HG02678 (cell line): Measurements from ENCODE around the gene TIFAB.

Experiments used
- ATAC-seq: cut with Tn5 transposase; IDR thresholded peaks from one replicate; pipeline ENCODE4 v1.9.1; 2021; ENCODE audit warnings: mild to moderate bottlenecking, moderate library complexity; ENCODE audit not compliant: unreplicated experiment

TIFAB gene

DNA sequence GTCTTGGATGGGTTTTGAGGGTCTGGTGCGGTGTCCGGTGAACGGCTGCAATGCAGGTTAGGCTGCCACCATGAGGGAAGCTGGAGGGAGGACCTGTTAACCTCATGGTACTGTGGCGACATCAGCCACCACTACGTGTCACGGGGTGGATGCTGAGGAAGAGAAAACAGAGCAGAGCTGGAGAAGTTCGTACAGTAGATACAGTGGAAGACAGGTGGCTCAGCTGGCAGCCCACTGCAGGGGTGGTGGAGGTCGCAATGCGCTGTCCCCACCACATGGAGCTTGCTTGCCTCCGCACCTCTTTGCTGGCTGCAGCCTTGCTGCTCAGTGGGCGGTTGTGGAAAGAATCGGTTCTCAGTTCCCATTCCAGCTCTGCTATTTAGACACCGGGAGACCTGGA, 7.8 kb downstream of the TIFAB start:
- ATAC-seq = no peak

DNA sequence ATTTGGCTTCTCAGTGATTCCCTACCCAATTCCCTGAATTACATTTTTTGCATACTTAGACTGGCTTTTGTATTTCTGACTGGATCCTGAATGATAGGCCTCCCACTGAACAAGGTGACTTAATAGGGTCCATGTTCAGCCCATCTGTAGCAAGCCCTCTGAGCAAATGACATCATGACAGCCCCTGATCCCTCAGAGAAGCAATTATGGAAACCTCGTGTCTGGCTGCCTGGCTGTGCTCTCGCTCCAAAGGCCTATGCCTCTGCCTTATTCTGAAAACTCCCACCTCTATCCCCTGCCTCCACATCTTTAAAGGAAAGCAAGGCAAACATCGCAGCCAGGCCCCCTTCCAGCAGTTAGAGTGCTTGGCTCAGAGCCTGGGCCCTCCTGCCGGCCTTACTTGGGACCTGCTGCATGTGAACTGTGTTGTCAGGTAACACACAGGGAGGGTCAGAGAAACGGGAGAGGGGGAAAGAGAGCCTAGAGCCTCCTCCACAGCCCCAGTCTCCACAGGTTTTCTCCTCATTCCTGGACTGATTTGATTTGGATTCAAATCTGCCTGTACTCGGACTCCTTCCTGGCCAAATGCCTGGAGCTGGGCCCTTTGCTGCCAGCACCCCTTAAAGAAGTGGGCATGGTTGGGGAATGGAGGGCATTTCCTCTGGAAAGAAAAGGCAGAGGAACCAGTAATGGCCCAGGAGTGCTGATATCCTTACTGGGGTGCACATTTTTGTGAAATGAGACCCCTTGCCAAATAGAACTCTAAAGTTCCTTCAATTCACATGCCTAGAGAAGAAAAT, 8.8 kb downstream of the TIFAB start:
- no peak for ATAC-seq

DNA sequence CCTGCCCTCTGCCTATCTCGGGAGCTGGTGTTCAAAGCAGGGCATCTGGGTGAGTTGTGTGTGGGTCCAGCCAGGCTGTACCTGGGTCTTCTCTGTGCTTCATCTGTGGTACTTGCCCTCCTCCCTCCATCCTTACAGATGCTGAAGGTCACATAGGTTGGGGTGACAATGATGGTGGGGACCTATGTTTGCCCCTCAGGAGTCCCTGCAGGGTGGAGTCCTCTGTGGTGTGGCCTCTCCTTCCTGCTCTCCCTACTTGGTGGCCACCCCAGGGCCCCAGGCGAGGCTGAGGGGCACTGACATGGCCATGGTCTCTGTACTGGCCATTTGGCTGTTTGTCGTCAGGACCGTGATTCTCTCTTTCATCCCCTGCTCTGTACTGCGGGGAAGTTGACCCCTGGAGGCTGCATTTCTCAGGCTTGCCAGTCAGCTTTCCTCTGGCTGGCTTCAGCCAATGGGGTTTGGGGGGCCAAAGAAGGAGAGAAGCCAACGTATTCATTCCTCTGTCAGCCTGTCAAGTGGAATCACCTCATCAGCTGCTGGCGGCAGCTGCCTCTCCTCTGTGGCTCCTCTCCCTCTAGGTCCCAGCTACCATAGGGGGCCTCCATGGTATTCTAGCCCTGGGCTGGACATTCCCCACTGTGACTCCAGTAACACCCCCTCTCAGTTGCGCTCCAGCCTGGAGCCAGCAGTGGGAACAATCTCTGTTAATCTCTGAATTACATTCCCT, 9.6 kb downstream of the TIFAB start:
- ATAC-seq = no peak

DNA sequence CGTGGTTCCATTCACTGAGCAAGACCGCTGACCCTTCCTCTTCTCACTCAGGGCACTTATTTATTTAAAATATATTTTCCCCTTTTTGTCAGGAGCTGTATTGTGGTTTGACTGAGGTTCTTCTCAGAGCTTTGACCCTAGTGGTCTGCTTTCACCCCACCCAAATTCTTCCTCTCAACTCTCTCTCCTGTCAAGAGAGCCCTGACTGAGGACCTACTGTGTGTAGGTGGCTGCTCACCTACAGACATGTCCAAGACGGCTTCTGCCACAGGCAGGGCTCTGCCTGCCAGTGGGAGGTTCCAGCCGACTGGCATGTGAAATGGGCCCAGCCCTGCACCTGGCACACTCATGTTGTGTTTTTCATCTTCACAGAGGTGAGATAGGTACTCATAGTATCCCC, 10.2 kb downstream of the TIFAB start:
- ATAC-seq = no peak

DNA sequence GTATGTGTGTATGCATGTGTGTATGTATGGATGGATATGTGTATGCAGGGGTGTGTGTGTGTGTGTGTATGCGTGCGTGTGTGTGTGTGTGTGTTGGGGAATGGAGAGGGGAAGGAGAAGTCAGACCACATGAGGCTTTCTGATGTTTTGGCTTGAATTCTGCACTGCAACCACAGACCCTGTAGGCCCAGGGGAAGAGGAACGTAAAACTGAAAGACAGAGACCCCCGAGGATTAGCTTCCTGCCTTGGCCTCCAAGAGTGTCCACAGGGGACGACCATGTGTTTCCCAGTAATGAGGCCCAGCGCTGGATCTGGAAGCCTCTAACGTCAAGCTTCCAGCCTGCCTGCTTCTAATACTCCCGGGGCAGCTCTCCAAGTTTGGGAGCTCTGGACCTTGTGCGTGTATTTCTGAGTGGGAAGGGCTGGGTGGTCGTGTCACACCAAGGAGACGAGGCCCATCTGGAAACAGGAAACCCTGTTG, 10.8 kb downstream of the TIFAB start:
- ATAC-seq = no peak

DNA sequence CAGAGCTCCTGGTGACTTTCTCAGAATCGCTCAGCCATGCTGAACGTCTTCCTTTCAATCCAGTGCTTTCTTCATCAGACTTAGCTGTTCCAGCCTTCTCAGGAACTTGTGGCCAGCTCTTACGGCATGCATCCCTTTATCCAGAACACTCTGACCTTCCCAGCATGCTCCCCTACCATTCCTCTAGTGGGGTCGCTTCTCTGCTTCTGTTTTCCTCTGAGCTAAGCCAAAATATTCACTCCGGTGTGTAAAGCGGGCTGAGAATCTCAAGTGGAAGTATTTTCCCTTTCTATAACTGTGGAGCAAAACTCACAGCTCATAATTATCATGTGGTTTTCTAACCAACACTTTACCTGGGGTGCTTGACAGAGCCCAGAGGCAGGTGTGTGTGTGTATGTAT, 11.2 kb downstream of the TIFAB start:
- no peak for ATAC-seq

DNA sequence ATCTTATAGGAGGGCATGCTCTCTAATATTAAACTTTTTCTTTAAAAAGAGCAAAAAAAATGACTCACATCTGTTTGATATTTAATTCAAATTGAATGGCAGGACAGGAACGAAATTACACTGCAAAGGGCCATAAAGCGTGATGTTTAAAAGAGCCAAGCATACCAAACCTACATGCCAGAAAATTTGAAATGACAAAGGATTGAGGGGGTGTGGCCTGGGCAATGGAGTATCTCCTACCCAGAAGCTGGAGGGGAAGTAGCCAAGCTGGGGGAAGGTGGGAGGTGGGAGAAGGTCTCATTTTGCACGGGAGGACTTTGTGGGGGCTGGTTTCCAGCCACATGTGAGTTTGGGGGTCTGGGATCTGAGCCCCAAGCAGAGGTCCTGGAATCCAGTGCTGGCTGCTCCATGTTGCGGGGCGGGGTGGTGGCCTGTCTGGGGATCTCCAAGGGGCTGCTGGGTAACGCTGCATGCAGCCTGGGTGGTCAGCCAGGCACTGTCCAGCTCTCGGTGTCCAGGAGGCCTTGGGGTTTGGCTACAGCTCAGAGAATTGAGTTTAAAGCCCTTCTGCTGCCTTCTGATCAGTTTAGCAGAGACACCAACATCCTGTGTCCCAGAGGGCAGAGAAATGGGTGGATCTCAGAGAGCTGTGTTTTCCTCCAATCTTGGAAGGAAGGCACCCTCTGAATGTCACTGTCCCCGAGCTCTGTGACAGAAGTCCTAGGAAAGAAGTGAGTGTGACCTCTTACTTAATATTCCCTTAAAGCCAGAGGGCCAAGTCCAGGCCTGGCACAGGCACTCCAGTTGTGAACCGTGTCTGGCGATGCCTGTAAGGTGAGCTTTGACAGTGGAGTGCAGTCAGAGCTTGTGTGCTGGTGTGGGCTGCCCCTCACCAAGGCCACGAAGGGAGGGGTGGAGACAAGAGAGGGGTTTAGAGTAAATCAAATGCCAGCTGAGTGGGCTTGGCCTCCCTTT, 12.6 kb downstream of the TIFAB start:
- no peak for ATAC-seq

DNA sequence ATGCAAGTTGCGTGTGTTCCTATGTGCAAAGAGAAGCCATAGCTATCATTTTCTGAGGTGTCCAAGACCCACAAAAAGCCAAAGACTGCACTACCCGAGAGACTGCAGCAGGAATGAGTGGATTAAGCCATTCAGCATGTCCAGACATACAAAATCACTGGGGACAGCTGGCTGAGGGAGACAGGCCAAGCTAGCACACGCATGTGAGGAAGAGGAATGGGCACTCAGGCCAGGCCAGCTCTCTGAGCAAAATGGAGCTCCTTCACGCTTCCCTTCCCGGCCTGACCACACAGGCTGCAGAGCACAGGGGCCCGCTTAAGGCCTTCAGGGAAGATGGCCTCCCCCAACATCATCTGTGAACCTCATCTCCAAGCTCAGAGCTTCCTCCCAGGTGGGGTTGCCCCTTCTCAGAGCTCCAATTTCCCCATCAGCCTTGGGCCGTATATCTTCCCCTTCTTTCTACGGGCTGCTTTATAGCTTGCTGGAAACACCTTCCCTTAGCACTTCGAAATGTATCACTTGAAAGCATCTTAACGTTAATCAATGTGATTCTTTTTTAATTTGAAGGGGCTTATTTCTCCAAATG, 13.4 kb downstream of the TIFAB start:
- ATAC-seq = no peak

DNA sequence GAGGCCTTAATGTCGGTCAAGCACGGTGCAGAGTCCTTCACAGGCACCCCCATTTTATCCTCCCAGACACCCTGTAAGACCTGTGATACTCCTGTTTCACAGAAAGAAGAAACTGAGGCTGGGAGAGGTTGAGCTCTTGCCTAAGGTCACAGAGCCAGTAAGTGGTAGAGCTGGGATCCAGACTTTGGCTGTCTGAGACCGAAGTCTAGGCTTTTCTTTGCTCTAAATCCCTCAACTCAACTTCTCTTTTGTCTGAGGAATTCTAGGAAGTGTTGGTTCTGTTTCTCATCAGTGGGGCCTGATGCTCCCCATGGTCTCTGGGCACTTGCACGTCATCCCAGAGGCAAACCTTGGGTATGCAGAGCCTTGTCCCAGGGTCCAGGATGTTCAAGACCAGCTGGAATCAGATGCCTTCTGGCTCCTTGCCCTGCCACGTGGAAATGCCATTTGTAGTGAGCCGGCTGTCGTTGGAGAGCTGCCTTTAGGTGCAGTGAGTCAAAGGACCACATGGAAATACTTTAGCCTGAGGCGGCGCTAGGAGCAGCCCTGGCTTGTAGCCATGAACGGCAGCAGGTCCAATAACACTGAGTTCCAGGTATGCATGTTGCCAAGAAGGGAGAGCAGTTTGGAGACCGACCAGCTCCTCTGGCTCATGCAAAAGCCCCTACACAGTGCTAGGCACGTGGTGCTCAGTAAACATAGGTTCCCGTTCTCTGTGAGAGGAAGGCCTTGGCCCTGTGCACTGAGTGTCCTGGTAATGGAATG, 14.2 kb downstream of the TIFAB start:
- no peak for ATAC-seq

DNA sequence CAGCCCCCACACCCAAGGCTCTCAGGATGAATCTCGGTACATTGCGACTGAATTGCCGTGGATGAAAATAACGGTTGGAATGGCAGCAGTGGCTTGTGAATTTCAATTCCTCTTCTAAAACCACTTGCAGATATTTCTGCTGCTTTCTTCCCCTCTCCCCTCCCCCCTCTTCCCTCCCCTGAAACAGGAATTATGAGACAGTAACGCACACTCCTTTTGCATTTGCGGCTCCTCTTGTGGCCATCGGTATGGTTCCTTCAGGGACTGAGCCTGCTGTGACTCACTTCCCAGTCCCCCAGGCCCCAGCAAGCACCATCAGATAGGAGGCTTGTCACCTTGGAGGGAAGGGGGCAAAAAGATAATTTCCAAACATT, 14.7 kb downstream of the TIFAB start:
- no peak for ATAC-seq

DNA sequence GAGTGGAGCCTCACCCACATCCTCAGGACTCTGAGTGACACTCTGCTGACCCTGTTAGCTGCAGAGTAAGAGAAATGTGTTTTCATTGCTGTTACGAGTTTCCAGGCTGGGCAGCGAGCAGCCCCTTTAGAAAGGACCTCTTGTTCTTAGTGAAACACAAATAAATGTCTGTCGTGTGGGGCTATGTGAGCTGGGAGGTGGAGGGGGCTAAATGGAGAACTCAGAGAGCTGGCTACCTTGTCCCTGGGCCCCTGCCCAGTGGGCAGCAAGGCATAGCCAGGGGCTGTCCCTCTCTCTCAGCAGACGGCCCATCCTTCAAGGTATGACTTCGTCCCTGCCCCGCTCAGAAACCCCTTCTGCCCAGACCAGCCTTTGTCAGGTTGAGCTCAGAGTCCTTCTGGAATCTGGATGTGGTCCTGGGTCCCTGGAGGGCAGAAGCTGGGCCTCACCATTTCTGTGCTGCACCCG, 15.2 kb downstream of the TIFAB start:
- ATAC-seq = no peak

DNA sequence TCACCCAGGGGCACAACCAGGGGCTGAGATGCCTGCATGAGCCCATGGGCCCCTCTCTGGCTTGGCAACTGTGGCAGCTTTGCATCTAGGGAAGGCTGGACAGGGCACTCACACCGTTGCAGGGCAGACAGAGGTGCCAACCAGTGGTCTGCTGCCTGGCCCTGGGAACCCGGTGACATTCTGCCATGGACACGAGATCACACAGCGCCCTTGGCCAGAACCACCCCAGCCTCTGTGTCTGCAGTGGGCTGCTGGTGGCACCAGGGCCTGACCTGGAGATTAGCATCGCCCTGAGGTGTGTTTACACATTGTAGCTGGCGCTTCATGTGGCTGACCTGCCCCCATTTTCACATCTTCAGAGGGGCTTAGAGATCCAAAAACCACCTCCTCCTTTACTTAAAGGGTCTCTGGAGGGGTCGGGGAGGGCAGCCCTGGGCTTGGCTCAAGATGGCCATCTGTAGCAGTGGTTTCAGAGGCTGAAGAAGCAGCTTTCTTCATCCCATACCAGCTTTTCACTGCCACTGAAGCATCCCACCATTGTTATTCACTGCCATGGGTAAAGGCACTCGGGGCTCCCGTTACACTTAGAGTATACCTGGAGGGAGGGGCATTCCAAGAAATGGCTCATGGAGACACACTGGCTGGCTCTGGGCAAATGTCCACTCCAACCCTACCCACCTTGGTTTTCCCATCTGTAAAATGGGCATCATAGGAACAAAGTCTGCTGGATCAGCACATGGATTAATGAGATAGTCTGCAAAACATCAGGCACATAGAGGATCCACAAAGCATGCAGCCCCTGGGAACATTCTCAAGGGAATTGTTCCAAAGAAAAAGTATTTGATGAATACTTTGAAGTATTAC, 16.5 kb downstream of the TIFAB start:
- ATAC-seq = no peak

DNA sequence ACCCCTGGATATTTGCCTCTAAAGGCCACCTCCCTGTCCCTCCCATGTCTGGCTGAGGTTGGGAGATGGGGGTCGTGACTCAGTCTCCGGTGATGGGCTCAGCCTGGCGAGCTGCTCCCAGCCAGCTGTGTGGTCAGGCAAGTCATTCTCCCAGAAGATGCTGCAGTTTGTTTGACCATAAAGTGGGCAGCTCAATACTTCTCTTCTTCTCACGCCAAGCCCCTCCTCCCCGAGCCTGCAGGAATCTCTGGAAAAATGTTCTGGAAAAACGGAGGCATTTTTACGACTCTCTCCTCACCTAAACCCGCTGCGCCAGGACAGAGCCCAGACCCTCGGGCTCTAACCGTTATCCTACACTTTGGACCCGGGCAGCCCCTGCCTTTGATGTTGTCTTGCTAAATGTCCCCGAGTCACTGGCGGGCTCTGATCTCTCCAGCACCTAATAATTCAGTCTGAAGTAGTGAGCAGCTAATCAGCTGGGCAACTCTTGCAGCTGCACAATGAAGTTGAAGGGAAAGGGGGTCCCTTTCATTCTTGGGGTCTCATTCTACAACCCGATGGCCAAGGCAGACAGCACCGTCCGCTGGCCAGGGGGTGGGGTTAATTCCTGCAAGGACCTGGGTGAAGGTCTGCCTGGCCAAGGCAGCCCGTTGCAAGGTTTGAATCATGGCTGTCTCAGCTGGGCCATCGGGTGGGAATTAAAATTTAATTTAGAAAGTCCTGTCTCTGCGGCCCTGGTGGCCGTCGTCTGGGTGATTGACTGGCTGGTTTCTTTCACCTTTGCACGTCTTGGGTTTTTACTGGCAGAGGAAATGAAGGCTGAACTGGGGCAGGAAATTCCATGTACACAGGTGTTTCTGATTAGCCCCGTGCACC, 17.3 kb downstream of the TIFAB start:
- ATAC-seq = no peak

DNA sequence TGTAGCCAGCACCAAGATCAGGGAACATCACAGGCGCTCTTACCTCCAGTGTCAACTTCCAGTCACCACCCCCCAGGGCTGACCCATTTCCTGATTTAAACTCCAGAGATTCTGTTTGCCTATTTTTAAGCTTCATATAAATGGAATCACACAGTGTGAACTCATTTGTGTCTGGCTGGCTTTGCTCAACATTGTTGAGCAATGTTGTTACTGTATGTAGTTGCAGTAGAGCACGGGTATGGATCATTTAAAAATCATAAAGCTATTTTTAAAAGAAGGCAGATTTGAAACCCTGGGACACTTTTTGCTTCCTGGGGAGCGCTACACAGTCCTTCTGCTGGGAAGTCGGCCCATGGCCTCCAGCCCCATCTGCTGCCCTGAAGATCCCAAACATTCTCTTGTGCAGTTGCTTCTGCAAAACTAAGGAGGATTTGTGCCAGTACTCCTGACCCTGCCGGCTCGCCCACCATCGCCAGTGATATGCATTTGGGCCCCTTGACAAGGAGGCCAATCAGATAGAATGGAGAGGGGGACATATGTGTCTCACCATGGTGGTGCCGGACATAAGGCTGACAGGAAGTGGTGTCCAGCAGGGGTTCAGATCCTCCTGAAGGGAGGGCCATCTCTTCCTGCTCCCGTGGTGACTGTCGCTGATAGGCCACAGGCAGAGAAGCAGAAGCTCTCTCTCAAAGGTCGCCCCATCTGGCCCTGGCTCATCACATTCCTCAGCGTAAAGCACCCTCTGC, 18.3 kb downstream of the TIFAB start:
- ATAC-seq = no peak

DNA sequence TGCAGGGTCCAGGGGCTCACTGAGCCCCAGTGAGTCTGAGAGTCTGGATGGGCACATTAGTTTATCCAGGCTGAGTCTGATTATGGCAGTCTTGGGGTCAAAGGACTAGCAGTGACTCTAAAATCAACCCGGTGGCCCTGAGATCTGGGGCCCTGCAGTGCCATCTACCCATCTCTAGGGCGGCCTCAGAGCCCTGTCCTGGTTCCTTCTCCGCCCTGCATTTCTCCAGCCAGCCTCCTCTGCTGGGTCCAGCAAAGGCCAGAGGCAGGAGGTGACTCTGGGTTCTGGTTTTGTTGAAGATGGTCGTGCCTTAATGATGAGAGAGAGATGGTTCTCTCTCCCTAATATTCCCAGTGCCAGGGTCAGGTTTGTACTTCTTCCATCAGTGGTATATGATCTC, 20.0 kb downstream of the TIFAB start:
- ATAC-seq = no peak

DNA sequence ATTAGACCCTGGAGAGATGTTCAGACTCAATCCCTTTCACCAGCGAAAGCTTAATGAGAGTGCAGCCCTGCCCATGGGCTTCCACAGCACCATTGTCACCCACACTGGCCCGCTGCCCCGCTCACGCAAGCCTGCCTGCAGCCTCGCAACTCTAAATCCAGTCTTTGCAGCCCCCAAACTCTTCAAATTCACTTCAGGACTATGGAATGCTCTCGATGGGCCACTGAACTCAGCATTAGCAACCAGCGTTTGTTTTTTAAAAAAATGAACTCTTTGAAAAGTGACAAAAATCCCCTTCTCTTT, 22.1 kb downstream of the TIFAB start:
- ATAC-seq = no peak

DNA sequence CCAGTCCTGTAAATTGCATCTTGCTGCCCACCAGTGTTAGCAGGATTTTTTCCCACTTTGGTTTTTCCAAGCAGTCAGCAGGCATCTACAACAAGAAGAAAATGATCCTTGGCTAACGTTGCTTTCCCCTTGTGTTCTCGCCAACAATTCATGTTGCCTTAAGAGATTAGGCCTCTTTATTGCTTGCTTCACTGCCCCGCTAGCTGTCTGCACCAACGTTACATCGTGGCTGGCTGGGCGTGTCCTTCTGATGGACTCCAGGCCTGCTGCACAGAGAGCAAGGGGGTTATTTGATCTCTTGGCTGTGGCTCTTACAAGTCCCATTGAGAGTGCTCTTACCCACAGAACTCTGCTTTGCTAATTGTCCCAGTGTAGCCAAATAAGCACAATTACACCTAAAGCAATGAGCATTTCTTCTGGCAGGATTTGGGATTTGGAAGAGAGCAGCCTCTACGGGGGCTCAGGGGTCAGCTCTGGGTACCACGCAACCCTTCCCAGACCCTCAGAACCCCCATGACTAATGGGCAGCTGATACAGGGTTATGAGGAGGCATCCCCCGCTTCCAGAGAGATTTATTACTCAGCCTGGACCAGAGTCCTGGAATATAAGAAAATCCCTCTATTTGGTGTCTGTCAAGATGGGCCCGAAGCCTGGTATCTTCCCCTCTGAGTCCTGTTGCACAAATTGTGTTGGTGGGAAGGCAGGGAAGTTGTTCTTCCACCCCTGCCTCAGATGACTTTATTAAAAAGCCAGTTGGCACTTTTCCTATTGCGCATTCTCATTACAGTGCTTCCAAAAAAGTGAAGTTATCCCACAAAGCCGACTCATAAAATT, 22.6 kb downstream of the TIFAB start:
- ATAC-seq = no peak
